ENCODE results near the gene CASKIN2.
A peak's percentile ranks its signal among the peaks of the same experiment; 100 is the strongest.

Gene CASKIN2

GRCh38 chr17:75450270-75450669 lies 65.1 kb downstream of the CASKIN2 start:
- CTCF ChIA-PET, result no interaction called here
- DNase-seq (ENCODE audit: low read depth, low spot score), result peak; percentile 19
- POLR2A ChIA-PET, result no interaction called here
- no peak for TF ChIP-seq CTCF (IDR thresholded peaks at IDR 0.05; ENCODE audit: insufficient read depth, low read length, missing control alignments)
- H3K4me3 ChIP-seq (ENCODE audit: low read depth, low read length), result no peak overlapping the region
